Renal pelvis (tissue), 4 donors: ENCODE data around the gene KRT13. TPM values are rescaled to one million over a fixed set of nuclear protein-coding genes. Genes with fewer than 3 reads are reported as not detected.

ENCODE experiments used
- DNase-seq: peaks from one replicate; pipeline ENCODE4 v3.0.0-alpha.2; 2013
- polyA plus RNA-seq, 3 donors: library from polyadenylated mRNA; unstranded; fragments of 120-200 nt; gene quantifications; one replicate each; pipeline ENCODE4 v1.2.1, GENCODE V29; 2013; ENCODE audit not compliant: insufficient read length in 3 of 3

KRT13 gene
- polyA plus RNA-seq, 3 donors: 0.47 to 2.8 (median 1.4) TPM

DNA sequence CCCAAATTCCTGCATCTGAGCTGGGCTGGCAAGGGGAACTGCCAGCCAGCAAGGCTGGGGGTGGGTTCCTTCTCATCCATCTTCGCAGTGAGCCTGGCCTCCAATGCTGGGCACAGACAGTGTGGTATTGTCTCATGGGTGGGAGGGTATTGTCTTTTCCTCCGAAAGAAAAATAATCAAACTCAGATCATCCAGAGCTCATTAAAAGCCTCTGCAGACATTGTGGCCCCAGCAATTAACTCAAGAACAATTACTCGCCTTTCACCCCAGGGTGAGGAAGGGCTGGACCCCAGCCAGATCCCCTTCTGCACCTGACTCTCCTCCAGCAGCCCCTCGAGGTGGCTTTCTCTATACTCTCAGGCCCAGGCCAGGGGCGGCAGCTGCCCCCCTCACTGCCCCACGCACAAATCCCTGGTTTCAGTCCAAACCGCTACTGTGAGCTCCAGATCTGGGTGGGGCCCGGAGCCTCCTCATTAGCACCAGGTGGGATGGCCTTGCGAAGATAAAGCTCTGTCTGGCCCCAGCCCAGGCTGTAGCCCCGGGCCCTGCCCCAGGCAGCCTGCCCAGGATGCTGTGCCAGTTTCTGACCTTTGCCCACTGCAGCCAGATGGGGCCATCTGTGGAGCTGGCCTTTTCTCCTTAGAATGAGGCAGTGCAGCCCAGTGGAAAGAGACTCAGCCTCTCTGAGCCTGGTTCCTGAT is 15.6 kb upstream of the KRT13 start:
- DNase-seq: no peak

DNA sequence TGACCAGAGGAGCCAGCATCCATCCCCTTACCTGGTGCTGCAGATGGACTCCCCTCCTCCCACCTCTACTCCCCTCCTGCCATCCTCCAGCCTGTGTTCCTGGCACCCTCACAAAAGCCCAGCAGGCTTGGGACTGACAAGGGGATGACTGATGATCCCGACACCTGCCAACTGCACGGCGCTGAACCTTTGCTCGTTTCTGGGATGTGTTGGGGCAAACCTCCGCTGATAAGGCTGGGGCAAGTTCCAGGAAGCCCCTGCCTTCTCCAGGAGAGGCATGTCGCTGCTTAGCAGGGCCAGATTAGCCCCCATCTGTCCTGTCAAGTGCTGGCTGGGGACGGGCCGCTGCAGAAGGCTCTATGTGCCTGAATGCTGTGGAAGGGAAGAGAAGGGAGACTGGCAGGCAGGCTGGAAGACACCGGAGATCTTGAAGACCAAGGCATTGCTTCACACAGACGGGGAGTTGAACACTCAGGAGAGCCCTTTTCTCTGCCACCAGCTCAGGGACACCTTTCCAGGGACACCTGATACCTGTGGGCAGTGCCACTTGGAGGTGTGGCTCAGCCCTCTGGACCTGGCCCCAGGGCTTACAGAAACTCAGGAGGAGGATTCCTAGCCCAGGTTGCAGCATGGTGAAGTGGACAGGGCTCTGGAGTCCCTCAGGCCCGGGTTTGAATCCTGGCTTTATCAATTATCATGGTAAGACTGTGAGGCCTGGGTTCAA is 14.3 kb upstream of the KRT13 start:
- DNase-seq: no peak

DNA sequence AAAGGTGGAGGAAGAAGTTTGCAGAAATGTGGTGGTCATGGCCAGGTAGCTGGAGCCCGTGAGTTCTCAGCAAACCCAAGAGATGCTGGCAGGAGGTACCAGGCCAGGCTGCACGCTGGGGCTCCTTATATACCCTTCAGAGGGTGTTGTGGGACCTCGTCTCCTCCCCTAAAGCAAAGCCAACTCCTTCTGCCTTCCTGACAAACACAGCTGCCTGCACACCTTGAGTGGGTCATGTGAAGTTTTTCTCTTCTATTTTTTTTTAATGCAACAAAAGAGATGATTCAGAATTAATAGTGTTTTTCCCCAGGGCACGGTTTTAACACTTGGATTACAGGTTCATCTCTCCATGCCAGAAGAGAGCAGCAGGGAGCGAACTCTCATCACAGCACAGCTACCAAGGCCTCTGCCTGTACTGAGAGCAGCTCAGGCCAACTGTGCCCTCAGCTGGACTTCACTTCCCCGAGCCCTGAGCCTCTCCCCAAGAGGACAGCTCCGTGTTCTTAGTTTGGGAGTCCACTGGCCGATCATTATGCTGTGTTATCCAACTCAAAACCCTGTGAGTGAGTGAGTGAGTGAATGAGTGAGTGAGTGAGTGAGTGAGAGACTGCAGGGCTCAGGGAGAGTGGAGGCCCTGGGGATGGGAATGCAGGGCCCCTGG is 13.5 kb upstream of the KRT13 start, which contains the start of gene KRT15:
TSS of gene KRT15 (minus strand) at position 102 of the 661 bp plus-strand sequence. CDS start at position 39, 63 bp downstream.
- no peak for DNase-seq

DNA sequence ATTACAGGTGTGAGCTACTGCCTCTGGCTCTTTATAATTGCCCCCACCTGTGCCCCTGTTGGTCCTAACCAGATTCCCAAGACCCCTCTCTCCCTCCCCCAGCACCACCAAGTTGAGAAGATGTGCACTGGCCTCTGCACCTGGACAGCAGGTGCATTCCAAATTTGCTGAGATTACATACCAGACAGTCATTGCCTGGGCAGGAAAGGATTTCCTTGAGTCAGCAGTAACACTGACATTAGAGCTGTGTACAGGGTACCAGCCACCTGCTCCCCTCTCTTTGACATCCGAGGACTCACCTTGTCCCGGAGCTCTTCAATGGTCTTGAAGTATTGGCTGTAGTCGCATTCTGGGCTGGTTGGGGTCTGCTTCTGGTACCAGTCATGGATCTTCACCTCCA is 12.6 kb upstream of the KRT13 start:
- DNase-seq: no peak

DNA sequence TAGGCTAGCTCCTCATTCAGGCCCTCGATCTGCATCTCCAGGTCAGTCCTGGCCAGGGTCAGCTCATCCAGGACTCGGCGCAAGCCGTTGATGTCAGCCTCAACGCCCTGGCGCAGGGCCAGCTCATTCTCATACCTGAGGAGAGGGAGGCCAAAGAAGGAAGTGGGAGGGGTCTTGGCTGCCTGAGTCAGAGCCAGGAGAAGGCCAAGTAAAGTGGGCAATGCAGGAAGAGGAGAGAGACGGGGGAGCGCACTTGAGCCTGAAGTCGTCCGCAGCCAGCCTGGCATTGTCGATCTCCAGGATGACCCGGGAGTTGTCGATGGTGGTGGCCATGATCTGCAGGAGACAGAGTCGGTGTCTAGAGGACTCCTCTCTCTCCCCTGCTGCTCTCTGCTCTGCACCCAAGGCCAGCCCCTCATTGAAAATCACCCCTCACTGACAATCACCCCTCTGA is 11.4 kb upstream of the KRT13 start:
- DNase-seq: no peak

DNA sequence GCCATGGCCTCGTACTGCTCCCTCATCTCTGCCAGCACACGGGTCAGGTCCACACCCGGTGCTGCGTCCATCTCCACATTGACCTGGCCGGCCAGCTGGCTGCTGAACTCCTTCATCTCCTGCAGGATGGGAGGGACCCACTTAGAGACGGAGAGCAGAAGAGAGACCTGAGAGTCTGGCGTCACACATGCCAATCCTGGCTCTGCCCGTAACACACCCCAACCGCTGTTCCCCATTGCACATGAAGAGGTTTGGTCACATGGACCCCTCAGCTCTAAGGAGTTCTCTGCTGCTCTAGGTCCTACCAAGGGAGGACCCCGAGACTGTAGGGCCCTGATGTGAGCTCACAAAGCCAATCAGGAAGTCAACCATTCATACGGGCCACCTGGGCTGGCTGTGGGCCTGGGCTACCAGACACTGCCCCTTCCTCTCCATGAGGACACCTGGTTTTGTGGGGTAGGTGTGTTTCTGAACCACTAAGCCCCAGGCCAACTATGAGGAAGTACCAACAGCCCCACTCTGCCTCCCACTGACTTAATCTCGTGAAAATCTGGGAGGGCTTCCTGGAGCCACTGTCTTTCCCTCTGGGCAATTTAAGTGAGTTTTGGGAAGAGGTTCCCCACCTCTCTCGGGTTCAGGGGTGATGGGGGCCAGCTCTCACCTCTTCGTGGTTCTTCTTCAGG is 10.9 kb upstream of the KRT13 start:
- no peak for DNase-seq

DNA sequence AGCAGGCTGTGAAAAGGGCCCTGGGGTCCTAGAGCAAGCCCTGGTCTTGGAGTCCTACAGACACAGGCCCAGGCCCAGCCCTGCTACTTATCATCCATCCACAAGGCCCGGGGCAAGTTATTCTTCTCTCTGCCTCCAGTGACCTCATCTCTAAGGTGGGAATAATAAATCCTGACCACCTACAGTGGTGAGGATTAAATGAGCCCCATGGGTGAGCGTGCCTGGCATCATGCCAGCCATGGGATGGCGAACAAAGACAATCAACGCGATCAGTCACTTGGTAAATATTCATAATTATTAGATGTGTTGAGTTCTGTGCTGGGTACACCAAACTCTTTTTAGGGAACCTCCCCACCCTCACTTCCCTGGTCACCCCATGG is 7.7 kb upstream of the KRT13 start:
- DNase-seq: no peak

DNA sequence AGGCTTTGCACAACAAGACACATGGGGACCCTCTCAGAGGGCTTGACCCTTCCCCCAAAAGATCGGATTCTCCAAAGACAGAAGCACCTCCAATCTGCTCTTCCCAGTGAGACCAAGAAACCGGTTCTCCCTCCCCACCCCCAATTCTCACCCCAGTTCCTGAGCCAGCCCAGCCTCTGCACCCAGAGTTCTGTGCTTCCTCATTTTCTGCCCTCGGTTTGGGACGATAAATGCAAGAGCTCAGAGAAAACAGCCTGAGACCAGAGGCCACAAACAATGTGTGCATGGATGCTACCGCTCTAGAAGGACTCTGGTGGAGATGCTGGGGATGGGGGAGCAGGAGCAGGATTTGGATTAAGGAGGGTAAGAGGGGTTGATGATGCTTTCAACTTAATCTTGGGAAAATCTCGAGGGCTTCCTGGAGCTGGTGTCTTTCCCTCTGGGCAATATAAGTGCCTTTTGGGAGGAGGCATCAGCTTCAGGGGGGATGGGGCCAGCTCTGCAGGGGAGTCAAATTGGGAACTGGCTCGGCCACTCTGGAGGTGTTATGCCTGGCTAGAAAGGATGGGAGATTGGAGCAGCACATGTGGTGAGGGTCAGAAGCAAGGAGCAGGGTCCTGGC is 7.2 kb upstream of the KRT13 start:
- no peak for DNase-seq

DNA sequence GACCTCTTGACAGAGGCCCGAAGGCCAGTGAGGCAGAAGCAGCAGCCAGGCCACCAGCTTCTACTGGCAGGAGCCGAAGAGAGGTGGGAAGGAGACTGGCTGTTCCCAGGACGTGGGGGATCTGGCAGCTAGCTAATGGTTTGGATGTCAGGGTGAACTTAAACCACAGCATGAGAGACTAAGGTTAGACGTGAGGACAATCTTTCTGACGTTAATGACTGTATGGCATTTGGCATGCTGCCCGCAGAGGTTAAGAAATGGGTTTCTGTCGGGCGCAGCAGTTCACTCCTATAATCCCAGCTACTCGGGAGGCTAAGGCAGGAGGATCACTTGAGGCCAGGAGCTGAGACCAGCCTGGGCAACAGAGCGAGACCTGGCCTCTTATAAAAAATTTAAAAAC is 6.3 kb upstream of the KRT13 start:
- no peak for DNase-seq

DNA sequence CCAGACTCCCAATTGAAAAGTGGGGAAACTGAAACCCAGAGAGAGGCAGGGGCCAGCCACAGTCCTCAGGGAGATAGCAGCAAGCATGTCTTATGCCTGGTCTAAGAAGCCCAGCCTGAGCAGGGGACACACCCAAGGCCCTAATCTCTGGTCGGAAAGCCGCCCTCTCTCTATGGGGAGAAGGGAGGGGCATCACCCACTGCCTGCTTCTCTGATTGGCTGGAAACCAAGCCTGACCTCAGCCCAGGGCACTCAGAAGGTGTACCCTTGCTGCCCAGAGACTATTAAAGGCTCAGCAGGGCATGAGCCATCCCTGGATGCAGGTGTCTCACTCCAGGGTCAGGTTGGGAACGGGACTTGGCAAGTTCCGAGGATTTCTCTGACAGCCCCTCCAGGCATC is 5.7 kb upstream of the KRT13 start:
- DNase-seq: no peak

DNA sequence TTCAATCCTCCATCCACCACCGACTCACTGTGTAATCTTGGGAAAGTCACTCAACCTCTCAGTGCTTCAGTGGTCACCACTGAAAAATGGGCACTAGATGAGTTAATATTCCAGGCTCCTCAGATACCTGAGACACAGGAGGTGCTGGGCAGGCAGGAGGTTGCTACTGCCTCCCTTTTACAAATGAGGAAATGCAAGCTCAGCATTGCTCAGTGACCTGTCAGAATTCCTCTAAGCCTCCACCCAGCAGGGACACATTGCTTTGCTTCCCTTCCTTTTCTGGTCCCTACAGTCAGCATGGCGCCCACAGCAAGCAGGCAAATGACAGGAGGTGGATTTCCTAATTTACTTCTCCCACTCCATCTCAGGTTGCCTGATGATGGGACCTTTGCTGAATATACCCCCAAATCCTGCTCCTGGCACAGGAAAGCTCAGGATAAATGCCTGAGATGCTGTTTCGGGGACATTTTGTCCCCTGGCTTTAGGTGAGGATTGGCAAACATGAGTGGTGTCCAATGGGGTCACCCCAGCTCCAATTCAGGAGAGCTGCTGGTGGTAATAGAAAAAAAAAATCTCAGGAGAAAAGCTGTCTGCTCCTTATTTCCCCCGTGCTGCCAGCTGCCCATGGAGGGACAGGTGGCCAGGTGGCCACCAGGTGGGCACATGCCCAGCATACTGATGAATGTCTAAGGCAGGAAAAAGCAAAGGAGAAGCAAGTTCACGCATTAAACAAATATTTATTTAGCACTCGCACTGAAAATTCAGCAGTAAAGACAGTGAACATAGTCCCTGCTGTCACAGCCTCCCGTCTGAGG is 5.0 kb upstream of the KRT13 start:
- DNase-seq: no peak

DNA sequence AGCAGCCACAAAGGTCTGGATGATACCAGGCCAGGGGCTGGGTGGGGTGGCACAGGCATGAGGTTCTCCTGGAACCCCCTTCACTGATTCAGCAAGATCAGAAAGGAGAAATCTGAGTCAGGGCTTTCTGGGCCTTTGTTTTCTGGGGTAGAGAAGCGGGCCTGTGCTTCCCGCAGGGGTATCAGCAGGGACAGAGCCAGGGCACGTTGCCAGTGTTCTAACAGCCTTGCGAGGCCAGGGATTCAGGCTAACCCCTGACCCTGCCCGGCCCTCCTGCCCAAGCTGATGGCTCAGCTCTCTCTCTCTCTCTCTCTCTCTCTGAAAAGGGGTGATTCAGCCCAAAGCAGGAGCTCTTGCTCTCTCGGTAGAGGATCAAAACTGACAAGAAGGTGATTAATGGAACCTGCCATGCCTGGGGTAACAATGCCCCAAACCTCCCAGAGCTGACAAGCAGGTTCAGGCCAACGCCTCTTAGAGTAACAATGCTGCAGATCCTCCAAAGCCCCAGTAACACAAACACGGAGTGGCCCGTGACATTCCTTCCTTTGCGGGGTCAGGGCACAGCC is 2.0 kb upstream of the KRT13 start:
- DNase-seq: no peak

DNA sequence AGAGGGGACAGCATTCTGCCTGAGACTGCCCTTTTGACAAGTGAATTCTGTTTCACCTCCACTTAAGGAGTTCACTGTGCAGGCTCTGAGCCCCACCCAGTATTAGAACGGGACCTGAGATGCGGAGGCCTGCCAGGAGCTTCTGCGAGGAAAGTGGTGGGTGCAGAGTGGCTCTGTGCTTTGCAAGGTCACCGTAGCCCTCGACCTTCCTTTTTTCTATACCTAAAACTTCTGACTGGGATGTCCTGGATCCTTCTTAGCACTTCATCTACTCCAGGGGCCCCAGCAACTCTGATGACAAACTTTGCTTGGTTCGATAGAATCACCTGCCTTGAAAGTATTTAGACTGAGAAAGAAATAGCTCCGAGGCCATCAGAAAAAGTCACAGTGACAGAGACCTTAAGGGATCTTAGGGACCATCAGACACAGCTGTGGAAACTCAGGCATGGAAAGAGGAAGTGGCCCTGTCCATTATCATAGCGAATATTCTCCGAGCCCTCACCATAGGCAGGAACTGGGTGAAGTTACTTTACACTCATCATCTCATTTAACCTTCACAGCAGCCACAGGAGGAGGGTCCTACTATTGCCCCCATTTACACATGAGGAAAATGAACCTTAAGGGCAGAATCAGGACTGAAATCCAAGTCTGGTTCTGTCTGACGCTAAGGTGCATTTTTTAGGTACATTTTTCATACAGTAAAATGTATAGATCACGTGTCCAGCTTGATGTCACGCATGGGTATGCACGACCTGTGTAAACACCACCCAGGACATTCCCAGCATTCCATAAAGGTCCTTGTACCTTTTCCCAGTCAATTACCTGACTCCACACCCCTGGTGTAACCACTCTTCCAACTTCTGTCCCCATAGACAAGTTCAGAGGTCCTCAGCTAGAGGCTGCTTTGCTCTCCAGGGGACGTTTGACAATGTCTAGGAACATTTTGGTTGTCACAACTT is 676 bp upstream of the KRT13 start:
- no peak for DNase-seq

DNA sequence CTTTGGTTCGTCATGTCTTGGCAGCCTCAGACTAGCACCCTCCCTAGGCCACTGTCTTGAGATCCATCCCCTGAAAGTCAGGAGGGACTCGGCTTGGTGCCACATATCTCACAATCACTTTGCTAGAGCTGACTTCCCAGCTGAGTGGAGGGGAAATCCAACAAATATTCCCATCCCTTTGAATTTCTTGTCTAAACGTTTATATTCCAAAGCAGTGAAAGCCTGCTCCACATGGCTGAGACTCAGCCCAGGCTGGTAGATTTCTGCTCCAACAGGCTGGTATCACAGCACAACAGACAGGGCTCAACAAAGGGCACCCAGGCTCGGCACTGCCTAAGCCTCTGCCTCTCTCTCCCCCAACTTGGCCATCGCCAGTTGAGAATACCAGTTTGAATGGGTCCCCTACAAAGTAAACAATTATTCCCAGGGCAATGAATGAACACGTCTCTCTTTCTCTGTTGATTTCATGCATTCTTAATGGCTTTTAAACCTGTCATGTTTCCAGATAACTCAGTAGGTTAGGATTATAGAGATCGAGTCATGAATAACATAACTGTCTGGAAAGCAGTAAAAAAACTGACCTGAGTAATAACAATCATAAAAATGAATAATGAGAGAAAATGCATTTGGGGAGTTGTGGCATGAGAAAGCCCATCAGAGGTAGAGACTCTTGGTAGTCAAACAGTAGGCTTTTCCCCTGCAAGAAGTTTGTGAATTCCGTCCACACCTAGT is 1.0 kb downstream of the KRT13 start:
- DNase-seq: no peak

DNA sequence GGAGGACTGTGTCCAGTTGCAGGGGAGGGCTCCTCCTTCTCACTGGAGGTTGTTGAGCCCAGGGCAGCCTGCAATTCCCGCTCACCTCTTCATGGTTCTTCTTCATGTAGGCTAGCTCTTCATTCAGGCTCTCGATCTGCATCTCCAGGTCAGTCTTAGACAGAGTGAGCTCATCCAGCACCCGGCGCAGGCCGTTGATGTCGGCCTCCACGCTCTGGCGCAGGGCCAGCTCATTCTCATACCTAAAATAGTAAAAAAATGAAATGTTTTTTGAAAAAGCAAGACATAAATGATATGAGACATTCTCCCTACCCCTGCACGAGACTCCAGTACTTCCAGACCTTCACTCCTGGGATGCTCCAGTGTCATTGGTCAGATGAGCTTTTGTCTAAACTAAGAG is 2.2 kb downstream of the KRT13 start:
- DNase-seq: no peak

DNA sequence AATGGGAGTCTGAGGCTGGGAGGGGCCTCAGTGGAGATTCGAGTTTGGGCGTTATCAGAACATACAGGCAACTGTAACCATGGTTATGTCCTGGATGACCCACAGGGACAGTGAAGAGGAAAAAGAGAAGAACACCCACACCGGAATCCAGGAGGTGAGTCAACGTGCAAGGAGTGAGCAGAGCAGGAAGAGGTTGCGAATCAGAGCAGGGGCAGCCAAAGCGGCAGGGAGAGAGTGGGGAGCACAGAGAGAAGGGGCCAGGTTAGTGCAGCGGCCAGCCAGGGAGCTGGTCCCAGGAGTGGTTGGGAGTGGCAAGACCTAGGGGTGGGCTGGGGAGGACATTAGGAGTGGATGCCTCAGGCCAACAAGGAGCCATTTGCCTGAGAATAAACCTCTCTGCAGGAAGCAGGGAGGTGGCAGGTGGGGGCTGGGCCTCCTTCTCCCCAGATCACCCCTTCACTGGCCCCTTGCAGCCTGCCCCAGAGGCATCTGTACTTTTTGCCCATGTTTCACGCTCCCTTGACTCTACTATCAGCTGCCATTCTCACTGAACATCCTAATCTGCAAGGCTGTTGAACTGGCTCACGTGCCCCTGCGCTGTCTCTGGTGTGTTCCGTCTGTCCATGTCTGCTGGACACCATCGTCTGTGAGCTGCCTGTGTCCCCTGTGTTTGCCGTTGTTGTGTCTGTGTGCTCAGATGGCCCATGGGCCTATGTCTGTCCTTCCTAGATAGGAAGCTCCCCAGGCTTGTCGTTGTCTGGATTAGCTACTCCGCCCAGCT is 5.1 kb downstream of the KRT13 start:
- DNase-seq: no peak

DNA sequence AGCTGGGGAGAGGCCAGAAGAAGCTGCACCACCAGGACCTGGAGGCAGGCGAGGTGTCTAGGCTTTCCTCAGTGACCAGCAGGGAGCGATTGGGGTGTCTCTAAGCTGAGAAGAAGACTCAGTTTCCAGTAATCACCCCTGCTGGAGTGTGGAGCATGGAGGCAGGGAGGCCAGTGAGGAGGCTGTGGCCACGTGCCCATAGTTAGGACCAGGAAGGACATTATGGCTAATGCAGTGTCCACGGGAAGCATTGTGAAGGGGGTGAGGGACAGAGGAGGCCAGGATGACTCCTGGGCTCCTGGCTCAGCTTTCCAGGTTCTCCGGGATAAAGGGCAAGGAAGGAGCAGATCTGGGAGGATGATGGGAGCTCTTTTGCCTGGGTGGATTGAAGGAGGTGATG is 5.7 kb downstream of the KRT13 start:
- no peak for DNase-seq

DNA sequence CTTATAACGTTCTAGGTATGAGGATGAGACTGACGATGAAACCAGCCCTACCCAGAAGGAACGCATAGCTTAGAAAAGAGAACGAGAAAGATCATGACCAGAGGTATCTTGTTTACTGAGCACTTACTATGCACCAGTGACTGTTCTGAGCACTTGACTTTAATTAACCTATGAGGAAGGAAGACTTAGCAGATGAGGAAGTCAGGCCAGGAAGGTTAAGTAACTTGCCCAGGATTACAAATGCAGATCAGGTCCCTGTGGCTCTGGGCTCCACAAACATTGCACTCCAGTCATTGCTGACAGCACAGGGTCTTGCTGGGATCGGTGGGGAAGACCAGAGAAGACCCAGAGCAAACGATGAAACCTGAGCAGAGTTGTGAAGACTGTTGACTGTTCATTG is 7.1 kb downstream of the KRT13 start:
- no peak for DNase-seq
